IMR-90 (cell line): ENCODE data around the gene RPUSD1. TPM values are rescaled to one million over a fixed set of nuclear protein-coding genes. Genes with fewer than 3 reads are reported as not detected.

ENCODE experiments used
- ATAC-seq: fragments of 200-7000 bp; cut with Tn5 transposase; 2 replicates; pipeline ENCODE4 v1.9.1; 2020; ENCODE audit warnings: low read depth, mild to moderate bottlenecking, moderate library complexity
- BruUV-seq: library from RNA; stranded (reverse); fragments of 400-500 nt; replicated peaks from 2 replicates; lab custom pipeline; 2021; lab: Mats Ljungman, UMichigan
- CTCF ChIA-PET: fragments of 300-600 bp; formaldehyde crosslinking; extraction: SDS; loops from one replicate; lab custom pipeline; 2021; ENCODE audit warnings: antibody characterized with exemption; lab: Yijun Ruan, JAX
- POLR2A ChIA-PET: fragments of 300-600 bp; sonication (Branson Sonifier 250); formaldehyde crosslinking; loops from one replicate; lab custom pipeline; 2022; ENCODE audit warnings: antibody characterized with exemption; ENCODE audit not compliant: unreplicated experiment; lab: Charles Lee
- DNase-seq: peaks from one replicate; pipeline ENCODE4 v3.0.0; 2013
- H2AFZ ChIP-seq: replicated peaks from 2 replicates; pipeline ENCODE3; 2013; ENCODE audit warnings: low read length, mild to moderate bottlenecking; ENCODE audit not compliant: poor library complexity
- H2AK5ac ChIP-seq: 2 replicates; pipeline ENCODE4 v1.6.1; 2013; ENCODE audit warnings: low read depth, low read length, inconsistent platforms
- H2AK9ac ChIP-seq: replicated peaks from 2 replicates; pipeline ENCODE3; 2013; ENCODE audit warnings: mild to moderate bottlenecking, low read depth, low read length, moderate library complexity; ENCODE audit not compliant: poor library complexity
- H2BK120ac ChIP-seq: 2 replicates; pipeline ENCODE4 v1.6.1; 2013; ENCODE audit warnings: low read depth, low read length, inconsistent platforms
- H2BK15ac ChIP-seq: 3 replicates; pipeline ENCODE4 v1.6.1; 2013; ENCODE audit warnings: low read depth, low read length, inconsistent platforms
- H2BK20ac ChIP-seq: 2 replicates; pipeline ENCODE4 v1.6.1; 2013; ENCODE audit warnings: low read depth, mild to moderate bottlenecking, inconsistent platforms, low read length, moderate library complexity
- H2BK5ac ChIP-seq: 2 replicates; pipeline ENCODE4 v1.6.1; 2013; ENCODE audit warnings: mild to moderate bottlenecking, low read depth, low read length, inconsistent platforms; ENCODE audit not compliant: poor library complexity, severe bottlenecking
- H3K14ac ChIP-seq: replicated peaks from 2 replicates; pipeline ENCODE4 v1.6.1; 2013; ENCODE audit warnings: low read depth, low read length, inconsistent platforms
- H3K18ac ChIP-seq: 2 replicates; pipeline ENCODE4 v1.6.1; 2013; ENCODE audit warnings: low read depth, low read length, control low read depth
- H3K23ac ChIP-seq: 2 replicates; pipeline ENCODE4 v1.6.1; 2013; ENCODE audit warnings: low read depth, low read length, inconsistent platforms
- H3K27ac ChIP-seq: 2 replicates; pipeline ENCODE4 v1.5.1; 2013; ENCODE audit warnings: mild to moderate bottlenecking, control low read depth, low read length; ENCODE audit not compliant: insufficient read depth
- H3K27me3 ChIP-seq: 2 replicates; pipeline ENCODE4 v1.6.1; 2013; ENCODE audit warnings: low read length; ENCODE audit not compliant: control insufficient read depth, insufficient read depth
- H3K36me3 ChIP-seq: 2 replicates; pipeline ENCODE4 v1.6.1; 2013; ENCODE audit warnings: low read length, mixed read lengths; ENCODE audit not compliant: control insufficient read depth, insufficient read depth
- H3K4ac ChIP-seq: 2 replicates; pipeline ENCODE4 v1.6.1; 2013; ENCODE audit warnings: low read depth, low read length, inconsistent platforms
- H3K4me1 ChIP-seq: 2 replicates; pipeline ENCODE4 v1.6.1; 2013; ENCODE audit warnings: low read length, mixed read lengths; ENCODE audit not compliant: control insufficient read depth, insufficient read depth
- H3K4me2 ChIP-seq: 2 replicates; pipeline ENCODE4 v1.6.1; 2013; ENCODE audit warnings: low read depth, mild to moderate bottlenecking, control low read depth, low read length, moderate library complexity
- H3K4me3 ChIP-seq: 2 replicates; pipeline ENCODE4 v1.5.1; 2013; ENCODE audit warnings: low read depth, mild to moderate bottlenecking, control low read depth, low read length, moderate library complexity; ENCODE audit not compliant: insufficient read depth
- H3K56ac ChIP-seq: 2 replicates; pipeline ENCODE4 v1.6.1; 2013; ENCODE audit warnings: low read length, inconsistent platforms; ENCODE audit not compliant: insufficient read depth; ENCODE audit errors: extremely low read depth
- H3K79me1 ChIP-seq, 2 experiments: 2 replicates each; pipeline ENCODE4 v1.6.1; 2013; ENCODE audit warnings: low read length in 2 of 2, inconsistent platforms in 1 of 2, low read depth in 1 of 2
- H3K9ac ChIP-seq: 2 replicates; pipeline ENCODE4 v1.6.1; 2013; ENCODE audit warnings: low read depth, low read length, control low read depth
- H3K9me1 ChIP-seq: 2 replicates; pipeline ENCODE4 v1.6.1; 2013; ENCODE audit warnings: low read length, inconsistent platforms; ENCODE audit not compliant: insufficient read depth
- H3K9me3 ChIP-seq: 2 replicates; pipeline ENCODE4 v1.6.1; 2013; ENCODE audit warnings: low read length; ENCODE audit not compliant: control insufficient read depth, insufficient read depth
- H4K20me1 ChIP-seq: 2 replicates; pipeline ENCODE4 v1.6.1; 2013; ENCODE audit warnings: low read length, inconsistent platforms; ENCODE audit not compliant: insufficient read depth
- H4K5ac ChIP-seq: 2 replicates; pipeline ENCODE4 v1.6.1; 2013; ENCODE audit warnings: mild to moderate bottlenecking, low read depth, low read length, control low read depth
- H4K8ac ChIP-seq, 2 experiments: 2 replicates each; pipeline ENCODE4 v1.6.1; 2013; ENCODE audit warnings: low read depth in 2 of 2, low read length in 2 of 2, control low read depth in 1 of 2, inconsistent platforms in 1 of 2
- H4K91ac ChIP-seq: 2 replicates; pipeline ENCODE4 v1.6.1; 2013; ENCODE audit warnings: low read depth, low read length, inconsistent platforms; ENCODE audit not compliant: insufficient read depth
- BHLHE40 ChIP-seq: fragments of 150-350 bp; IDR thresholded peaks from 2 replicates; pipeline ENCODE4 v1.6.1; 2016; ENCODE audit warnings: mild to moderate bottlenecking, low read depth, low read length
- CEBPB ChIP-seq: IDR thresholded peaks from 2 replicates; pipeline ENCODE4 v1.6.1; 2012; ENCODE audit warnings: low read depth, low read length, improper control_type of control experiment
- CHD1 ChIP-seq: IDR thresholded peaks from 2 replicates; pipeline ENCODE4 v1.6.1; 2012; ENCODE audit warnings: low read depth, low read length, improper control_type of control experiment
- FOS ChIP-seq: fragments of 150-350 bp; IDR thresholded peaks from 2 replicates; pipeline ENCODE4 v1.6.1; 2016; ENCODE audit warnings: low read depth, low read length
- MAFK ChIP-seq: IDR thresholded peaks from 2 replicates; pipeline ENCODE4 v1.6.1; 2012; ENCODE audit warnings: low read depth, low read length, improper control_type of control experiment
- MAZ ChIP-seq: IDR thresholded peaks from 2 replicates; pipeline ENCODE4 v1.6.1; 2012; ENCODE audit warnings: low read depth, mild to moderate bottlenecking, low read length, improper control_type of control experiment, moderate library complexity, borderline replicate concordance
- MXI1 ChIP-seq: IDR thresholded peaks from 2 replicates; pipeline ENCODE4 v1.6.1; 2012; ENCODE audit warnings: low read depth, mild to moderate bottlenecking, low read length, moderate library complexity, borderline replicate concordance
- NFE2L2 ChIP-seq: fragments of 150-350 bp; IDR thresholded peaks from 2 replicates; pipeline ENCODE4 v1.6.1; 2016; ENCODE audit warnings: low read depth, mild to moderate bottlenecking, low read length
- POLR2A ChIP-seq: IDR thresholded peaks from 2 replicates; pipeline ENCODE4 v1.6.1; 2012; ENCODE audit warnings: mild to moderate bottlenecking, low read depth, low read length
- RAD21 ChIP-seq: IDR thresholded peaks from 2 replicates; pipeline ENCODE4 v1.6.1; 2012; ENCODE audit warnings: low read length, improper control_type of control experiment
- RCOR1 ChIP-seq: IDR thresholded peaks from 2 replicates; pipeline ENCODE4 v1.6.1; 2012; ENCODE audit warnings: mild to moderate bottlenecking, low read length, improper control_type of control experiment; ENCODE audit not compliant: insufficient replicate concordance
- RFX5 ChIP-seq: IDR thresholded peaks from 2 replicates; pipeline ENCODE4 v1.8.0; 2012; ENCODE audit warnings: low read depth, mild to moderate bottlenecking, low read length, moderate library complexity
- SMC3 ChIP-seq: fragments of 150-350 bp; IDR thresholded peaks from 2 replicates; pipeline ENCODE4 v1.6.1; 2016; ENCODE audit warnings: low read depth, mild to moderate bottlenecking, antibody characterized with exemption, low read length, moderate library complexity
- USF2 ChIP-seq: fragments of 150-350 bp; IDR thresholded peaks from 2 replicates; pipeline ENCODE4 v1.6.1; 2017; ENCODE audit warnings: mild to moderate bottlenecking, antibody characterized with exemption, low read length, low read depth
- WGBS, 2 experiments: methylation state at CpG; one replicate each; pipeline versions ENCODE4 v1.1.5 to v1.1.7; 2013; ENCODE audit warnings: missing lambda C conversion rate in 2 of 2; ENCODE audit not compliant: insufficient read length in 1 of 2; ENCODE audit errors: extremely low coverage in 2 of 2; 5-methylcytosine and 5-hydroxymethylcytosine counted together
- dilution Hi-C: fragments of 300-500 bp; cut with HindIII; formaldehyde crosslinking; loops from one replicate; pipeline ENCODE4 v1.14.3; 2018; ENCODE audit warnings: low sequenced_read_pairs; ENCODE audit not compliant: unreplicated experiment
- in situ Hi-C: fragments of 300-500 bp; cut with MboI; formaldehyde crosslinking; loops from 3 replicates; pipeline ENCODE4 v1.14.3; 2019; ENCODE audit warnings: low sequenced_read_pairs, inconsistent platforms, mixed read lengths
- intact Hi-C: fragments of 100-400 bp; cut with micrococcal nuclease; formaldehyde crosslinking; loops from 2 replicates; pipeline ENCODE4 v1.10.0; 2022
- polyA plus RNA-seq, 3 experiments: library from polyadenylated mRNA; depleted of rRNA; stranded (reverse); fragments of >200 nt; gene quantifications; 2 replicates each; pipeline ENCODE4 v1.2.3, GENCODE V29; 2012; ENCODE audit warnings: low replicate concordance in 1 of 3
- total RNA-seq: library from RNA; depleted of rRNA; stranded (reverse); fragments of >200 nt; gene quantifications from 2 replicates; pipeline ENCODE4 v1.2.3, GENCODE V29; 2012
- TF ChIP-seq, protein P1 (sequence below): conservative IDR thresholded peaks from 2 replicates; pipeline ENCODE4 v1.5.1; 2012; ENCODE audit warnings: mild to moderate bottlenecking, low read depth, low read length, improper control_type of control experiment
- TF ChIP-seq, protein P2 (sequence below): fragments of 150-350 bp; IDR thresholded peaks from 2 replicates; pipeline ENCODE4 v1.6.1; 2016; ENCODE audit warnings: low read depth, mild to moderate bottlenecking, low read length, moderate library complexity, borderline replicate concordance

RPUSD1 gene
- total and polyA plus RNA-seq, 2 of the 4 experiments (the other 2 are of a cell fraction), result 13.1 to 32.3 TPM

GRCh38 chr16:735982-736453 lies 52.2 kb downstream of the RPUSD1 start:
- no peak overlapping the region for H2BK120ac ChIP-seq
- H4K5ac ChIP-seq, result no peak overlapping the region
- H3K79me1 ChIP-seq, result peaks cover 7 to 19% of the 10 kb centered on the region in 2 experiments
- H3K14ac ChIP-seq, result no peak overlapping the region
- CTCF ChIA-PET, result no interaction called here
- H3K9me1 ChIP-seq, result peaks cover 4% of the 10 kb centered on the region; the same call in 1 of the 2 replicates
- no peak overlapping the region for H3K23ac ChIP-seq
- no peak overlapping the region for H2BK5ac ChIP-seq
- H3K9ac ChIP-seq, result no peak overlapping the region
- H3K27me3 ChIP-seq, result no peaks in the 10 kb centered on the region
- H3K4me1 ChIP-seq, result peaks cover 5% of the 10 kb centered on the region; the same call in 1 of the 2 replicates
- no peak overlapping the region for H4K8ac ChIP-seq
- intact Hi-C loops (no loop called here), dilution Hi-C loops (no loop called here), in situ Hi-C loops (no loop called here)
- no peak for DNase-seq
- peaks cover 5% of the 10 kb centered on the region; the same call in 1 of the 2 replicates for H4K20me1 ChIP-seq
- no peak overlapping the region for H2AK5ac ChIP-seq
- H3K4ac ChIP-seq, result no peak overlapping the region
- no TSS peak for BruUV-seq
- no peak overlapping the region for H4K91ac ChIP-seq
- H2AK9ac ChIP-seq, result no peak overlapping the region
- no peak overlapping the region for H3K27ac ChIP-seq
- H2BK15ac ChIP-seq, result no peak overlapping the region
- ATAC-seq, result no peak
- H3K4me2 ChIP-seq, result no peak overlapping the region
- H2BK20ac ChIP-seq, result no peak overlapping the region
- TF ChIP-seq RFX5 (no peak), SMC3 (no peak), MXI1 (no peak), BHLHE40 (no peak), FOS (no peak), CEBPB (no peak), POLR2A (no peak), USF2 (no peak), MAFK (no peak), RAD21 (no peak), RCOR1 (no peak), MAZ (no peak), CHD1 (no peak), NFE2L2 (no peak)
- TF ChIP-seq, protein P1, sequence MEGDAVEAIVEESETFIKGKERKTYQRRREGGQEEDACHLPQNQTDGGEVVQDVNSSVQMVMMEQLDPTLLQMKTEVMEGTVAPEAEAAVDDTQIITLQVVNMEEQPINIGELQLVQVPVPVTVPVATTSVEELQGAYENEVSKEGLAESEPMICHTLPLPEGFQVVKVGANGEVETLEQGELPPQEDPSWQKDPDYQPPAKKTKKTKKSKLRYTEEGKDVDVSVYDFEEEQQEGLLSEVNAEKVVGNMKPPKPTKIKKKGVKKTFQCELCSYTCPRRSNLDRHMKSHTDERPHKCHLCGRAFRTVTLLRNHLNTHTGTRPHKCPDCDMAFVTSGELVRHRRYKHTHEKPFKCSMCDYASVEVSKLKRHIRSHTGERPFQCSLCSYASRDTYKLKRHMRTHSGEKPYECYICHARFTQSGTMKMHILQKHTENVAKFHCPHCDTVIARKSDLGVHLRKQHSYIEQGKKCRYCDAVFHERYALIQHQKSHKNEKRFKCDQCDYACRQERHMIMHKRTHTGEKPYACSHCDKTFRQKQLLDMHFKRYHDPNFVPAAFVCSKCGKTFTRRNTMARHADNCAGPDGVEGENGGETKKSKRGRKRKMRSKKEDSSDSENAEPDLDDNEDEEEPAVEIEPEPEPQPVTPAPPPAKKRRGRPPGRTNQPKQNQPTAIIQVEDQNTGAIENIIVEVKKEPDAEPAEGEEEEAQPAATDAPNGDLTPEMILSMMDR, result no peak
- TF ChIP-seq, protein P2, sequence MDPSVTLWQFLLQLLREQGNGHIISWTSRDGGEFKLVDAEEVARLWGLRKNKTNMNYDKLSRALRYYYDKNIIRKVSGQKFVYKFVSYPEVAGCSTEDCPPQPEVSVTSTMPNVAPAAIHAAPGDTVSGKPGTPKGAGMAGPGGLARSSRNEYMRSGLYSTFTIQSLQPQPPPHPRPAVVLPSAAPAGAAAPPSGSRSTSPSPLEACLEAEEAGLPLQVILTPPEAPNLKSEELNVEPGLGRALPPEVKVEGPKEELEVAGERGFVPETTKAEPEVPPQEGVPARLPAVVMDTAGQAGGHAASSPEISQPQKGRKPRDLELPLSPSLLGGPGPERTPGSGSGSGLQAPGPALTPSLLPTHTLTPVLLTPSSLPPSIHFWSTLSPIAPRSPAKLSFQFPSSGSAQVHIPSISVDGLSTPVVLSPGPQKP, result no peak
- no peak overlapping the region for H3K4me3 ChIP-seq
- POLR2A ChIA-PET, result no interaction called here
- no peak overlapping the region for H2AFZ ChIP-seq
- H3K56ac ChIP-seq, result no peak overlapping the region
- 100% methylated on average over 5 of the region's 13 CpGs; no CpG with 5 or more reads in 1 of the 2 experiments for WGBS, 2 experiments
- H3K18ac ChIP-seq, result no peak overlapping the region
- H3K9me3 ChIP-seq, result no peaks in the 10 kb centered on the region
- peaks cover 49% of the 10 kb centered on the region for H3K36me3 ChIP-seq
